ENCODE results near the gene TMEM176B. TPM values are rescaled to one million over a fixed set of nuclear protein-coding genes. Genes with fewer than 3 reads are reported as not detected.

Gene TMEM176B
- polyA plus RNA-seq, 1 experiment, result not detected

DNA sequence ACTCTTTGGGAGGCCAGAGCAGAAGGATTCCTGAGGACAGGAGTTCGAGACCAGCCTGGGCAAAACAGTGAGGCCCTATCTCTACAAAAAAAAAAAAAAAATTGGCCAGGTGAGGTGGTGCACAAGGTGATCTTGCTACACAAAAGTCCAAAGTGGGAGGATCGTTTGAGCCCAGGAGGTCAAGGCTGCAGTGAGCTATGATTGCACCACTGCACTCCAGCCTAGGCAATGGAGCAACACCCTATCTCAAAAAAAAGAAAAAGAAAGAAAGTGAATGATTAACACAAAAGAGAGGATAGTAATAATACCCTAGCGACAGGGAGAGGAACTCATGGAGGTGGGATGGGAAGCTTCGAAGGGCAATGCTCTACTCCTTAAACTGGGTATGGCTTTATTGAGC is 30.4 kb downstream of the TMEM176B start:
- no peak overlapping the region for H3K4me3 ChIP-seq (ENCODE audit: low read depth, low read length)
- TF ChIP-seq, protein P1, sequence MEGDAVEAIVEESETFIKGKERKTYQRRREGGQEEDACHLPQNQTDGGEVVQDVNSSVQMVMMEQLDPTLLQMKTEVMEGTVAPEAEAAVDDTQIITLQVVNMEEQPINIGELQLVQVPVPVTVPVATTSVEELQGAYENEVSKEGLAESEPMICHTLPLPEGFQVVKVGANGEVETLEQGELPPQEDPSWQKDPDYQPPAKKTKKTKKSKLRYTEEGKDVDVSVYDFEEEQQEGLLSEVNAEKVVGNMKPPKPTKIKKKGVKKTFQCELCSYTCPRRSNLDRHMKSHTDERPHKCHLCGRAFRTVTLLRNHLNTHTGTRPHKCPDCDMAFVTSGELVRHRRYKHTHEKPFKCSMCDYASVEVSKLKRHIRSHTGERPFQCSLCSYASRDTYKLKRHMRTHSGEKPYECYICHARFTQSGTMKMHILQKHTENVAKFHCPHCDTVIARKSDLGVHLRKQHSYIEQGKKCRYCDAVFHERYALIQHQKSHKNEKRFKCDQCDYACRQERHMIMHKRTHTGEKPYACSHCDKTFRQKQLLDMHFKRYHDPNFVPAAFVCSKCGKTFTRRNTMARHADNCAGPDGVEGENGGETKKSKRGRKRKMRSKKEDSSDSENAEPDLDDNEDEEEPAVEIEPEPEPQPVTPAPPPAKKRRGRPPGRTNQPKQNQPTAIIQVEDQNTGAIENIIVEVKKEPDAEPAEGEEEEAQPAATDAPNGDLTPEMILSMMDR (IDR thresholded peaks at IDR 0.05; ENCODE audit: insufficient read depth, low read depth, low read length), result no peak
- POLR2A ChIA-PET, result no interaction called here
- CTCF ChIA-PET, result interaction anchor here (1.2 kb wide), 1 partner anchor 9 kb away, joined by 4 read pairs; no protein-coding TSS in a partner anchor
- H3K27me3 ChIP-seq (ENCODE audit: control insufficient read depth, insufficient read depth, low read length), result no peaks in the 10 kb centered on the region
- no peak for DNase-seq (ENCODE audit: low read depth)
- H3K36me3 ChIP-seq (ENCODE audit: control insufficient read depth, insufficient read depth, low read length), result no peaks in the 10 kb centered on the region

DNA sequence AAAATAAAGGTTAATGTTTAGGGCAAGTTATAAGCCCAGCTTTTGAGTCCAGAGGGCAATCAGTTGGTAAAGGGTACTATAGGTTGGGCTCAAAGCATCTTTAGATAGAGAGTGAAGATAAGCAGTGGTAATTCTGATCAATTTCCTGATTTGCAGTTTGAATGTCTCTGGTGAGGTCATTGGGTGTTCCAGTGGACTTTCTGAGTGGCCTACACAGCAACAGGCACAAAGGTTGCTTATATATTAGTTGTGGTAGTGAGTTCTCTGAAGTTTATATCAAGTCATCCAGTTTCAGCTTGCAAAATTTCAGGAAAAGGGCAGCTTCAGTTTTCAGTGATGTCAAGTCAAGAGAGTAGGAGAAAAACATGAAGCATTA is 33.8 kb downstream of the TMEM176B start:
- ChIA-PET CTCF (no interaction called here), POLR2A (no interaction called here)
- Histone ChIP-seq H3K27me3 (ENCODE audit: control insufficient read depth, insufficient read depth, low read length) (no peaks in the 10 kb centered on the region), H3K4me3 (ENCODE audit: low read depth, low read length) (no peak overlapping the region), H3K36me3 (ENCODE audit: control insufficient read depth, insufficient read depth, low read length) (no peaks in the 10 kb centered on the region)
- TF ChIP-seq, protein P1 (IDR thresholded peaks at IDR 0.05; ENCODE audit: insufficient read depth, low read depth, low read length), result no peak
- no peak for DNase-seq (ENCODE audit: low read depth)

DNA sequence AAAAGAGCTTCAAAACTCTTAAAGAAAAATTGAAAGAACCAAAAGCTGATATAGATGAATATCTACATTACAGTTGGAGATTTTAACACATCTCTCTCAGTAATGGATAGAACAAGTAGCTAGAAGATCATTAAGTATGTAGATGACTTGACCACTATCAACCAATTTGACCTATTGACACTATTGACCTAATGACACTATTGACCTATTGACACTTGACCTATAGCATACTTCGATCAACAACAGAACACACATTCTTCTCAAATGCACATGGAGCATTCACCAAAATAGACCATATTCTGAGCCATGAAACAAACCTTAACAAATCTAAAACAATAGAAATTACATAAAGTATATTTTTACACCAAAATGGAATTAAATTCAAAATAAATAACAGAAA is 40.7 kb downstream of the TMEM176B start:
- ChIA-PET CTCF (no interaction called here), POLR2A (no interaction called here)
- H3K4me3 ChIP-seq (ENCODE audit: low read depth, low read length), result no peak overlapping the region
- no peaks in the 10 kb centered on the region for H3K36me3 ChIP-seq (ENCODE audit: control insufficient read depth, insufficient read depth, low read length)
- TF ChIP-seq, protein P1 (IDR thresholded peaks at IDR 0.05; ENCODE audit: insufficient read depth, low read depth, low read length), result no peak
- no peaks in the 10 kb centered on the region for H3K27me3 ChIP-seq (ENCODE audit: control insufficient read depth, insufficient read depth, low read length)
- DNase-seq (ENCODE audit: low read depth), result no peak

DNA sequence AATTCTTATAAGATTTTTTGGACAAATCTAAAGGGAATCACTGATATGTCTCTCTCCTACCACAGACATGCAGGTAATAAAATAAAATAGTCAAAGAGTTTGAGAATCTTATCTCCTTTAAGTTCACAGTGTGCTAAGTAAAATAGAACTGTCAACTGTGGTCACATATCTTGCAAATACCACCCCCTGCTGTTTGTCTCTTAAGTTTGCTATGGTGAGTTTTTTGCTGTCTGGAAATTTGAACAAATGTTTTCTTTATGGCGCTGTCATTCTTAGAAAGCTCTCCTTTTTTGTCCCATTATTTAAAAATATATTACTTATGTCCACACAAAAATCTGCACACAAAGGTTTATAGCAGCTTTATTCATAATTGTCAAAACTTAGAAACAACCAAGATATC is 43.3 kb downstream of the TMEM176B start:
- Histone ChIP-seq H3K4me3 (ENCODE audit: low read depth, low read length) (no peak overlapping the region), H3K27me3 (ENCODE audit: control insufficient read depth, insufficient read depth, low read length) (no peaks in the 10 kb centered on the region), H3K36me3 (ENCODE audit: control insufficient read depth, insufficient read depth, low read length) (no peaks in the 10 kb centered on the region)
- ChIA-PET CTCF (interaction anchor here (0.6 kb wide), 1 partner anchor 1159 kb away, joined by 3 read pairs; no protein-coding TSS in a partner anchor), POLR2A (no interaction called here)
- DNase-seq (ENCODE audit: low read depth), result no peak
- TF ChIP-seq, protein P1 (IDR thresholded peaks at IDR 0.05; ENCODE audit: insufficient read depth, low read depth, low read length), result no peak

DNA sequence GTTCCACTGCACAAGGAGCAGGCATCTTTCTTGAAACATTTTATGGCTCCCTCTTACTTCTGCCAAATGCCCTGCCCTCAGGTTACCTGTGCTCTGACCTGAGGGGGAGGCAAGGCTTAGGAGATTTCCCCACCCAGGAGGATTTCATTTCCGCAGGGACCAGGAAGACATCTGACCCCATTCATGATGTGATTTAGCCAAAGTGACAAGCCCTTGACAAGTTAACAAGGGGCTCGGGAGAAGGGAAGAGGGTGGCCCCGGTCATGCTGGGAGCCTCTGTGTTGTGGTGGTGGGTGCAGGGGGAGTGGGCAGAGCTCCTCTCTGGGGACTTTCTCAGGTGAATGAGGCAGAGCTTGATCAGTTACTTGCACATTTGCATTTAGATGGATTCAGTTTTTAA is 44.0 kb downstream of the TMEM176B start:
- Histone ChIP-seq H3K27me3 (ENCODE audit: control insufficient read depth, insufficient read depth, low read length) (no peaks in the 10 kb centered on the region), H3K36me3 (ENCODE audit: control insufficient read depth, insufficient read depth, low read length) (no peaks in the 10 kb centered on the region), H3K4me3 (ENCODE audit: low read depth, low read length) (no peak overlapping the region)
- ChIA-PET POLR2A (no interaction called here), CTCF (interaction anchor here (2.0 kb wide), 1 partner anchor 307 kb away, joined by 4 read pairs; no protein-coding TSS in a partner anchor)
- no peak for DNase-seq (ENCODE audit: low read depth)
- TF ChIP-seq, protein P1 (IDR thresholded peaks at IDR 0.05; ENCODE audit: insufficient read depth, low read depth, low read length), result no peak
